ENCODE results near the gene PRKCE. TPM values are rescaled to one million over a fixed set of nuclear protein-coding genes. Genes with fewer than 3 reads are reported as not detected.

Gene PRKCE
- total RNA-seq, 1 donor from 2014 or later: 19.4 TPM

- intact Hi-C loops (cut with micrococcal nuclease): no loop called here
Measured at GRCh38 chr2:45922577-45922988, 271.1 kb downstream of the PRKCE start.

GRCh38 chr2:45923701-45924100 is 272.2 kb downstream of the PRKCE start:
- intact Hi-C loops (cut with micrococcal nuclease): no loop called here

- intact Hi-C loops (cut with micrococcal nuclease): no loop called here
Measured at GRCh38 chr2:45925026-45925425, 273.6 kb downstream of the PRKCE start.

- intact Hi-C loops (cut with micrococcal nuclease): no loop called here
Measured at GRCh38 chr2:45925636-45926366, 274.3 kb downstream of the PRKCE start.

- intact Hi-C loops (cut with micrococcal nuclease): no loop called here
Measured at GRCh38 chr2:45928946-45929345, 277.5 kb downstream of the PRKCE start.

GRCh38 chr2:45929674-45930395 is 278.4 kb downstream of the PRKCE start:
- intact Hi-C loops (cut with micrococcal nuclease): no loop called here

GRCh38 chr2:45930396-45930792 is 278.9 kb downstream of the PRKCE start:
- intact Hi-C loops (cut with micrococcal nuclease): no loop called here

- intact Hi-C loops (cut with micrococcal nuclease): no loop called here
Measured at GRCh38 chr2:45932278-45932975, 281.0 kb downstream of the PRKCE start.

GRCh38 chr2:45935791-45936622 is 284.5 kb downstream of the PRKCE start:
- intact Hi-C loops (cut with micrococcal nuclease): loop anchor here (1.0 to 2.0 kb wide), 2 partner anchors 159 to 293 kb away; no protein-coding TSS in a partner anchor

- intact Hi-C loops (cut with micrococcal nuclease): loop anchor here (1.0 to 2.0 kb wide), 2 partner anchors 160 to 293 kb away; no protein-coding TSS in a partner anchor
Measured at GRCh38 chr2:45936623-45936979, 285.1 kb downstream of the PRKCE start.

GRCh38 chr2:45937990-45938389 is 286.5 kb downstream of the PRKCE start:
- intact Hi-C loops (cut with micrococcal nuclease): loop anchor here (2.0 kb wide), 1 partner anchor 161 kb away; no protein-coding TSS in a partner anchor

- intact Hi-C loops (cut with micrococcal nuclease): no loop called here
Measured at GRCh38 chr2:45938649-45939511, 287.4 kb downstream of the PRKCE start.

GRCh38 chr2:45941531-45942236 is 290.2 kb downstream of the PRKCE start:
- intact Hi-C loops (cut with micrococcal nuclease): no loop called here

GRCh38 chr2:45942237-45942738 is 290.8 kb downstream of the PRKCE start:
- intact Hi-C loops (cut with micrococcal nuclease): no loop called here

GRCh38 chr2:45943219-45944044 is 292.0 kb downstream of the PRKCE start:
- intact Hi-C loops (cut with micrococcal nuclease): no loop called here

GRCh38 chr2:45944074-45944473 is 292.6 kb downstream of the PRKCE start:
- intact Hi-C loops (cut with micrococcal nuclease): no loop called here

GRCh38 chr2:45945302-45945717 is 293.8 kb downstream of the PRKCE start:
- intact Hi-C loops (cut with micrococcal nuclease): no loop called here

- intact Hi-C loops (cut with micrococcal nuclease): no loop called here
Measured at GRCh38 chr2:45946023-45946422, 294.5 kb downstream of the PRKCE start.

Data from T-helper 2 cell treated with Interferon-gamma antibody and Interleukin-4, amounts not matched to agents 100 ng/mL and 5 ng/mL, for 36 hours (primary cell).